D721Med (cell line): ENCODE data around the gene KIF19.

Source experiments
- DNase-seq: peaks from one replicate; pipeline ENCODE4 v3.0.0; 2011; ENCODE audit warnings: low spot score; ENCODE audit not compliant: insufficient read length
- FAIRE-seq: peaks from 2 replicates; lab custom pipeline; 2011; peaks lifted over from hg19 to GRCh38; lab: Jason Lieb, UNC
- CTCF ChIP-seq: IDR thresholded peaks from 2 replicates; pipeline ENCODE4 v1.5.1; 2012; ENCODE audit warnings: mild to moderate bottlenecking, control low read depth; ENCODE audit not compliant: insufficient read depth; ENCODE audit errors: missing control alignments

The KIF19 gene

GRCh38 chr17:74393346-74393942 is 67.4 kb downstream of the KIF19 start:
- no peak for DNase-seq
- TF ChIP-seq CTCF: no peak
- FAIRE-seq: no peak

GRCh38 chr17:74394275-74394950 is 68.4 kb downstream of the KIF19 start:
- no peak for TF ChIP-seq CTCF
- no peak for FAIRE-seq
- no peak for DNase-seq

GRCh38 chr17:74394977-74395376 is 69.0 kb downstream of the KIF19 start:
- no peak for FAIRE-seq
- no peak for TF ChIP-seq CTCF
- DNase-seq: no peak

DNA sequence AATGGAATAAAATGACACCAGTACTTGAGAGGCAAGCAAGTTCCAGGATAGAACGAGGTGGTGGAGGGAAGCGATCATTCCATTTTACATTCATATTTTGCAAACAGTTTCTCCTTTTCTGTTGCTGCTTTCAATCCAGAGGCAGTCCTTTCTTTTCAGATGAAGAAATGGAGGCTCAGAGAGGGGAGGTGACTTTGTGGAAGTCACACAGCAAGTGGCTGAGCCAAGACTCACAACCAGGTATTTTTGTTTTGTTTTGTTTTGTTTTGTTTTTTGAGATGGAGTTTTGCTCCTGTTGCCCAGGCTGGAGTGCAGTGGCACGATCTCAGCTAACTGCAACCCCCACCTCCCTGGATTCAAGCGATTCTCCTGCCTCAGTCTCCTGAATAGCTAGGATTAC is 70.5 kb downstream of the KIF19 start:
- FAIRE-seq: no peak
- TF ChIP-seq CTCF: no peak
- DNase-seq: no peak

GRCh38 chr17:74402048-74402447 is 76.0 kb downstream of the KIF19 start:
- FAIRE-seq (no peak), DNase-seq (no peak)
- TF ChIP-seq CTCF: no peak

GRCh38 chr17:74403512-74404137 is 77.6 kb downstream of the KIF19 start:
- DNase-seq: no peak
- FAIRE-seq: no peak
- TF ChIP-seq CTCF: no peak

GRCh38 chr17:74404218-74404617 is 78.2 kb downstream of the KIF19 start:
- DNase-seq (no peak), FAIRE-seq (no peak)
- TF ChIP-seq CTCF: no peak
